GM21528 (cell line): ENCODE measurements around the gene ITGA2B.

ENCODE experiments used
- ATAC-seq: cut with Tn5 transposase; IDR thresholded peaks from one replicate; pipeline ENCODE4 v1.9.1; 2021; ENCODE audit warnings: mild to moderate bottlenecking, moderate library complexity; ENCODE audit not compliant: unreplicated experiment, low FRiP score

Gene ITGA2B

DNA sequence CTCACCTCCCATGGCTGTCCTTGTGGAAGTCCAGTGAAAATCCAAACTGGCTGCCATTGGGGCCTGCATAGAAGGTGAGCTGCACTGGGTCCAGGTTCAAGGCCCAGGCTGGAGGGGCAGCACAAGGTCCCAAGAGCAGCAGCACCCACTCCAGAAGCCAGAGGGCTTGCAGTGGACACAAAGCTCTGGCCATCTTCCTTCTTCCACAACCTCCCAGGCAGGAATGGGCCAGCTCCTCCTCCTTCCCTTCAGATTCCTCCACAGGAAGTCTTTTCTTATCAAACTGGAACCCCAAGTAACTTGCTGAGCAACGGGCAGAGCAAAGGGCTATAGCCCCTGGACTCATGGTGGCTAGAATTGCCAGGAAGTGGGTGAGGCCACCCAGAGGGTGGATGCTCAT lies at the start of gene ITGA2B:
Gene ITGA2B (minus strand): TSS at position 369 of the 400 bp plus-strand sequence. CDS start 176 bp downstream, at position 193.
- no peak for ATAC-seq

DNA sequence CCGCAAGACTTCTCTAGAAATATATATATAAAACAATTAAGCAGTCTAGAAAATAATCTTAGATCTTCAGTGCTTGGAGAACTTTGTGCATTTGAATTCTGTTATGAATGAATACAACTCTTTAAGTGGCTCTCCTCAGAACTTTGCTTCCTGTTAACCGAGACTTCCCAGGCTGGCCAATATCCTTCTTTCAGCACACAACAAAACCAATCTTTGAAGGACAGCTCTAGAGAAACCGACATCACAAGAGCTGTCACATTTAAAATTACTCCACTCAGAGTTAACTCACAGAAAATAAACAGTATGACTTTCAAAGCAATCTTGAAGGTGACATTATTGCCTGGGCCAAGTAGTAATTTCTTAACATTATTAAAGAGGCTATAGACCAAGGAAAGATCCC lies 49.7 kb upstream of the ITGA2B start:
- ATAC-seq = no peak

DNA sequence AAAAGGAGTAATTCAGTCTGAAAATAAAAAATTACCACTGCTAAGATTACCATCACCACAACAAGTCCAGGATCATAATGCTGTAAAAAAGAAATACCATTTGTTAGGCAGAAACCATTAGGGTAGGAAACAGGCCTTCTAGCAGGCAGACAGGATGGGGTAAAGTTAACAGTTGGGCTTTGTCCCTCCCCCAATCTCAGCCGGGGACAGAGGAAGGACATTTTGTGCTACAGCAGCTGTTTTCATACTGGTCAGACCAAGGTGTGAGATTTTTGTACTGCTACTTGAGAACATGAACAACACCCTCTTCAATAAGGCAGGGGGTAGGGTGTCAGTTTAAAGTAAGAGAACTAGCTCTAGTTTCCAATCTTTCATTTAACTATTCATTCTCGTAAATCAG lies 49.2 kb upstream of the ITGA2B start:
- ATAC-seq = no peak

DNA sequence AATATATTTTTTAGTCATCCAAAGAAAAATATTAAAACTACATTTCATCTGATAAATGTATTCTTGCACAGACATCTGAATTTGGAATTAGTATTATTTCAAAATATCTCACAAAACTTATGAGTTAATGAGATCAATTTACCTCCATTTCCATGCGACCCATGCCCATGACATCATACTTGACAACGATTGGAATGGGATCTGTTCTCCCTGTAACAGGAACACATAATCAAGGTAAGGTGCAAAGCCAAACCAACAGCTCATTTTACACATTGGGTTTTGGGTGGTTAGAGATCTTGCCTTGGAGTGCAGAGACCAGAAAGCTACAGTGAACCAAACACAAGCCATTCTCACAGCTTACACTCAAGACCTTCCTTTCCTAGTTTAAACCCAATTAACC lies 46.9 kb upstream of the ITGA2B start:
- no peak for ATAC-seq

DNA sequence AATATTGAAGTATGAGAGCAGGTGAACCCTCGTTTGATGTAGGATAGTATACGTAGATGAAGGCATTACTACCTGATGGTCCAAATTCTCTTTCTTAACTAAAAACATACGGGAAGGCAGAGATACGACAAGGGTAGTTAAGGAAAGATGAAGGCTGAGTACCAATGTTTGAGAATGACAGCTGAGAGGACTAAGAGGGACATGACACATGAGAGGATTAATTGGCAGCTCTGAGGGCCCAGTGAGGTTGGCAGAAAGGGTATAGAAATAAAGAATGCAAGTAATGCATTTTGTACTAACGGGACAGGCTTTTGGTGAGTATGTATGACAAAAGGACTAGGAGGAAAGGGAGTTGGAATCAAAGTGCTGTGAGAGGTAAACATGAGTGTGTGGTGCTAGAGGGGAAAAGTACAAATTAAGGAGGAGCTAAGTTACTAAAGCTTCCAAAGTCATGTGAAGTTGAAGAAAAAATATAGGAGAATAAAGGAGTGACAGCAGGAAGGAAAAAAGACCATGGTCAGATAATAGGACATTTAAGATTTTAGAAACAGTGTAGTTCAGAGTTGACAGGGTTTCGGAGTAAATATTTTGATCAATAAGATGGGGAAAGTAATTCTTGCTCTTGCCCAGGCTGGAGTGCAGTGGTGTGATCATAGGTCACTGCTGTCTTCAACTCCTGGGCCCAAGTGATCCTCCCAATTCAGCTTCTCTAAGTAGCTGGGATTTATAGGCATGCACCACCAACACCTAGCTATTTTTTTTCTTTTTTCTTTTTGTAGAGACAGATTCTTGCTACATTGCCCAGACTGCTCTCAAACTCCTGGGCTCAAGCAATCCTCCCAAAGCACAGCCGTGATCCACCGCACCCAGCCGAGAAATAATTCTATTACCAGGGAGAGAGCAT lies 43.1 kb upstream of the ITGA2B start:
- no peak for ATAC-seq

DNA sequence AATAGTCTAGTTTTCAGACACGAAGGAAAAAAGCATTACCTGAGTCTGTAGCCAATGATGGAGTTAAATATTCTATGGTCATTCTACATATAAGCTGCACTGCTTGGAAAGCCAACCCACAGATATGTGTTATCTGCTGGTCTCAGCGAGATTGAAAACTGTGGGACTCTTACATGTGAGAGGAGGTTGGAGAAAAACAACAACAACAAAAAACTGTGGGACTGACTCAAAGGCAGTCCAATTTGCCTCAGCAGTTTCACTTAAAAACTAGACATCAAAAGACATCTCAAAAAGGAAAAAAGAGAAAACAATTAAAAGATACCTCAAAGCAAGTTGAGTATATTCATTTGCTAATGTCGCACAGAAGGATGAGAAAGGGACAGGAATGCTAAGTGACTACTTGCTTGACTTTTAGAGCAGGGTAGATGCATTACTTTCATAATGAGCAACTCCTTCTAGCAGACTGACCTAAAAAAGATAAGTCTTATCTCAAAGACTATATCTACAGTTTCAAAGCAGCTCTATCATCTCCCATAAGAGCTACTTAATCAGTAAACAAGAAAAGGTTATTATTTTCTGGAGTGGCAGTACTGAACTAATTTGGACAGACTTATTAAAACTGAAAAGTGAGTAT lies 35.5 kb upstream of the ITGA2B start:
- no peak for ATAC-seq

- ATAC-seq = no peak
These were observed 28.1 kb upstream of the ITGA2B start for GRCh38 chr17:44417553-44417952.

DNA sequence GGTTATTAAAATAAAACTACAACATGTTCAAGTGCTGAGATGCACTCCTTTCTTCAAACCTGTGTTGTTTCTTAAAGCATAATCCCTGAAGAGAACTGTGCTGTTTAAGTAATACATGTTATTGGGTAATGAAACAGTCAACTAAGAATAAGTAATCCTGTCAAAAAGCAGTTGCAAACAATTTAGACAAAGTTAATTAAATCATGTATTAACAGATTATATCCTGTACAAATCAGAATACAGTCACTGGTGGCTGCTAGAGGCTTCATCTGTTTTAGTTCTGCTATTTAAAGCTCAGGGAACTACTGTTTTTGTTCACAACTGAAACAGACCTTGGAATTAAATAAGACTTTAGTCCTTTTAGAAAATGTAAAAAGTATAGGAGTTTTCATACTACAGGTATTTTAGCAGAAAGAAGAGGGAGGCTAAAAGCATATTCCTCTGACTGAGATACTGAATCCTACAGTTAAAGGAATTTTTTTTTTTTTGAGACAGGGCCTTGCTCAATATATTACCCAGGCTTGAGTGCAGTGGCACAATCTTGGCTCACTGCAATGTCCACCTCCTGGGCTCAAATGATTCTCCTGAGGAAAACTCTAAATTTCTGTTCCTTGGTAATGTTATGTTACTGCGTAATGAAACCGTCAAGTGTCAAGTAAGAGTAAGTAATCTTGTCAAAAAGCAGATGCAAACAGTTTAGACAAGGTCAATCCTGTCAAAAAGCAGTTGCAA lies 27.3 kb upstream of the ITGA2B start:
- ATAC-seq = no peak

GRCh38 chr17:44414394-44415155 lies 25.1 kb upstream of the ITGA2B start:
- no peak for ATAC-seq

- ATAC-seq = no peak
These were observed 20.0 kb upstream of the ITGA2B start for GRCh38 chr17:44409309-44410028.

- ATAC-seq = no peak
These were observed 19.3 kb upstream of the ITGA2B start for GRCh38 chr17:44408786-44409185.

DNA sequence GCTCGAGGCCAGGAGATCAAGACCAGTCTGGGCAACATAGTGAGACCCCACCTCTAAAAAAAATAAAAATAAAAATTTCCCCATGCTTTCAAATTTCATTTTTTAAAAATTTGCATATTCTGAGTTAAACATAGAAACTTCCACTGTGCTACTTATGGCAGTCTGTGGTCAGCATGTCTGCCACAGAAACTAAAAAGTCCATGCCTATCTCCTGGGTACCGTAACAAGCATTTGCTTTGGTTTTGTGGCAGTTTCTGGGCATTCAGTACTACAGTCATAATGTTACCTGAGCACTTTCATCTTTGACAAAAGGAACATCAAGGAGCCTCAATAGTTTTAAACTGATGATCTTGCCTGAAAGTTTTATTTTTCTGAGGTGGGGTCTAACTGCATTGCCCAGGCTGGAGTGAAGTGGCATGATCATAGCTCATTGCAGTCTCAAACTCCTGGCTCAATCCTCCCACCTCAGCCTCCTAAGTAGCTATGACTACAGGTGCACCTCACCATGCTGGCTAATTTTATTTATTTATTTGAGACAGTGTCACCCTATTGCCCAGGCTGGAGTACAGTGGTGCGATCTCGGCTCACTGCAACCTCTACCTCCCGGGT lies 13.2 kb upstream of the ITGA2B start:
- ATAC-seq = no peak

DNA sequence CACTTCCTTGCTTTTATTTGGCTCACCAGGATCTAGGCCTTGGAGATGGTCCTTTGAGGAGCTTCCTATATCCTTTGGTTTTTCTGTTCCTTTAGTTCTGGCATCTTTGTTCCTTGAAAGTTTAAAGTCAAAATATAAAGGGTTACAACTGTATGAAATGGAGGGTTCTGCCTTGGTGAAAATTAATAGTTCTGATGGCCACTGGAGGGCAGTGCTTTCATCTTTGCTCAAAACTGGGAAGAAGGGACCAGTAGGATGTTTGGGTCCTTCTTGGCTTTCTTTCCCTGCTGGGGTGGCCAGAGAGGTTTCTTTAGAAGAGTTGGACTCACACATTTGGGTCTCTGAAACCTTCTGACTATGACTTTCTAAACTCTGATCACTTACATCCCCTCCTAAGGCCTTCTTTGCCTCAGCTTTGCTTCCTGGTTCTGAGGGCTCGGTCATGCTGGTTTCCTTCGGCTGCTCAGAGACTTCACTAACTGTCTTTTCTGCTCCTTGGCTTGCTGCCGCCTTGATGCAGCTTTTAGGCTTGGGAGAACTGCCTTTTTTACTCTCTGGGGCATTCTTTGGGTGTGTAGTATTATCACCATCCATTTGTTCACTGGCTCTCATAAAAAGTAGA lies 10.9 kb upstream of the ITGA2B start:
- no peak for ATAC-seq

DNA sequence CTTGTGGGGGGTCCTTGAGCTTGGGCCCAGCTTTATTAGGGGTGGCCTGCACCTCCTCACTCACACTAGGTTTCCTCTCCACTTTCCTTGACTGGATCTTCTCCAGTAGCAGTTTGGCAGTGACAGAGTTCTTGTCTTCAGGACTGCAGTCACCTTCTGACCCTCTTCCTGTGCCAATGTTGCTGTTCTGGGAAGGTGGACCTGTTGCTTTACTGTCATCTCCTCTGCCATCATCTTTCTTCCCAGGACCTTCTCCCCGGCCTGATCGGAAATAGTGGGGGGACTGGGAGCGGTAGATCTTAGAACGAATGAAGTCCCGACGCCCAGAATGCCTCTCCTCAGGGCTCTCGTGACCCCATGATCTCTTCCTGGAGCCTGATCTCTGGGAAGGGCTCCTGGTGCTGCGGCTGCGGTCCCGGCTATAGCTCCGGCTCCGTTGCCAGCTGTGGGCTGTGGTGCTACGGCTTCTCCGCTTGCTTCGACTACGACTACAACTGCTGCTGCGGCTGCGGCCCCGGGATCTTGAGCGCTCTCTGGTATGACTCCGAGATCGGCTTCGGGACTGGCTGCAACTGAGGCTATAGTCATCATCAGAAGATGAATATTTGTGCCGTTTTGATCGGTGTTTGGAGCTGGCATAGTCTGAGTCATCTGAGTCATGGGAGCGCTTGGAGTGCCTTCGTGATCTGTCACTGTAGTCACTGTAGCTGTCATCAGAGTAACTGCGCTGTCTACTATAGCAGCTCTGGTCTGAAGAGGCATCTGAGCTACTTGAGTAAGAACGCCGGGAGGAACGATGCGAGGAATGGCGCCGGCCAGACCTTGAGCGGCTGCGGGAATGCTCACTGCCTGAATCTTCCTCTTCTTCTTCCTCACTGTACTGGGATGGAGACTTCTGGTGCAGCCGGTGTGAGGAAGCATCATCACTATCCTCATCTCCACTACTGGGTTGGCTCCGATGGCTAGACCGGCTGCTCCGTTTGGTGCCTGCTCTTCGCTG lies 9.5 kb upstream of the ITGA2B start:
- no peak for ATAC-seq

- no peak for ATAC-seq
These were observed 8.3 kb upstream of the ITGA2B start for GRCh38 chr17:44397479-44398440.

DNA sequence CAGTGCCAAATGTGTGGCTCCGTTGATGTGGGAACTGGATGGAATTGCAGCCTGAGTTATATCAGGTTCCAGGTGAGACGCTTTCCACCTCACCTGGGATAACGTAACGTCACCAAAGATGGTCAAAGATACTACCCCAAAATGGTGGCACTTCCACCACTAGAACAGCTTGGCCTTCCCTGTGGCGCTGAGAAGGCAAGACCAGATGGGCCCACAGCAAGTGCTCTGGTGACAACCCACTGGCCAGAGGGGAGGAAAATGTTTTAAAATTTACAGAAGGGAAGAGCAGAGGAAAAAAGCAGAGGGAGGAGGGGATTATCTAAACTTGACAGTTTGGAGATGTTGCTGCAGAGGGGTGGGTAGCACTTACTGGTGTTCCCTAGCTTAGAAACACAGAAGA lies 7.5 kb upstream of the ITGA2B start:
- no peak for ATAC-seq

DNA sequence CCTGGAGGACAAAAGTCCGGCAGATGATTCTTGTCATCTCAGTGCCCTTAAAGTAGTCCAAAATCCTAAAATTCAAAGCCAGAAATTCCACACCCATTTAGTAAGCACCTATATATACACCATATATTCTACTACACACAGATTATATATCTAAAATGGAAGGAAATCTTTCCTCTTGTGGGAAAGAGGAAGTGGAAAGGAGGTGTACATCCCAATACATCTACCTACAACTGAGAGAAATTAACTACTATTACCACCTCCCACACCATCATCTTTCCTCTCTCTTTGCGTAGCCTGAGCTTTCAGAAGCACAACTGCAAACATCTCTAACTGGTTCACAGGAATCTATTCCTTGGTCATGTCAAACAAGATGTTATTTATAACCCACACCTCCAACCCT lies 5.4 kb upstream of the ITGA2B start:
- ATAC-seq = no peak
